ENCODE results near the gene FGF21. TPM values are rescaled to one million over a fixed set of nuclear protein-coding genes. Genes with fewer than 3 reads are reported as not detected.

The FGF21 gene
- total RNA-seq, 1 donor from 2014 or later: not detected

- H3K27ac Mint-ChIP-seq: peak overlapping the region; percentile 87
- DNase-seq (ENCODE audit: low spot score): peak; percentile 79
- peaks cover 7% of the 10 kb centered on the region for H3K4me1 Mint-ChIP-seq (ENCODE audit: low read depth)
- no peaks in the 10 kb centered on the region for H3K27me3 Mint-ChIP-seq (ENCODE audit: insufficient read depth)
- H3K36me3 Mint-ChIP-seq (ENCODE audit: low read depth): peaks cover 3% of the 10 kb centered on the region
- intact Hi-C loops (cut with micrococcal nuclease): loop anchor here (1.0 to 2.0 kb wide), 7 partner anchors 16 to 198 kb away; partner anchors contain the start of genes BCAT2, GYS1, NUCB1 and RUVBL2
- peak overlapping the region; percentile 89 for H3K4me3 Mint-ChIP-seq
- no peaks in the 10 kb centered on the region for H3K9me3 Mint-ChIP-seq
Measured at GRCh38 chr19:48795055-48795684, 39.8 kb downstream of the FGF21 start.

- H3K4me3 Mint-ChIP-seq: peak overlapping the region; percentile 89
- no peaks in the 10 kb centered on the region for H3K9me3 Mint-ChIP-seq
- intact Hi-C loops (cut with micrococcal nuclease): loop anchor here (1.0 to 2.0 kb wide), 7 partner anchors 16 to 198 kb away; partner anchors contain the start of genes BCAT2, GYS1, NUCB1 and RUVBL2
- H3K27me3 Mint-ChIP-seq (ENCODE audit: insufficient read depth): no peaks in the 10 kb centered on the region
- H3K4me1 Mint-ChIP-seq (ENCODE audit: low read depth): peaks cover 7% of the 10 kb centered on the region
- H3K36me3 Mint-ChIP-seq (ENCODE audit: low read depth): peaks cover 3% of the 10 kb centered on the region
- DNase-seq (ENCODE audit: low spot score): no peak
- H3K27ac Mint-ChIP-seq: peak overlapping the region; percentile 87
Measured at GRCh38 chr19:48795685-48796070, 40.4 kb downstream of the FGF21 start.

GRCh38 chr19:48796298-48797083 is 41.2 kb downstream of the FGF21 start:
- intact Hi-C loops (cut with micrococcal nuclease): no loop called here
- H3K9me3 Mint-ChIP-seq: no peaks in the 10 kb centered on the region
- H3K36me3 Mint-ChIP-seq (ENCODE audit: low read depth): peaks cover 3% of the 10 kb centered on the region
- H3K4me3 Mint-ChIP-seq: no peak overlapping the region
- no peaks in the 10 kb centered on the region for H3K27me3 Mint-ChIP-seq (ENCODE audit: insufficient read depth)
- DNase-seq (ENCODE audit: low spot score): no peak
- H3K27ac Mint-ChIP-seq: no peak overlapping the region
- peaks cover 7% of the 10 kb centered on the region for H3K4me1 Mint-ChIP-seq (ENCODE audit: low read depth)

- peak overlapping the region; percentile 9 for H3K4me3 Mint-ChIP-seq
- H3K27ac Mint-ChIP-seq: no peak overlapping the region
- intact Hi-C loops (cut with micrococcal nuclease): no loop called here
- no peak for DNase-seq (ENCODE audit: low spot score)
- H3K4me1 Mint-ChIP-seq (ENCODE audit: low read depth): peaks cover 7% of the 10 kb centered on the region
- no peaks in the 10 kb centered on the region for H3K9me3 Mint-ChIP-seq
- H3K27me3 Mint-ChIP-seq (ENCODE audit: insufficient read depth): no peaks in the 10 kb centered on the region
- peaks cover 4% of the 10 kb centered on the region for H3K36me3 Mint-ChIP-seq (ENCODE audit: low read depth)
Measured at GRCh38 chr19:48797103-48797502, 41.8 kb downstream of the FGF21 start.

GRCh38 chr19:48798937-48799336 is 43.6 kb downstream of the FGF21 start:
- peaks cover 7% of the 10 kb centered on the region for H3K4me1 Mint-ChIP-seq (ENCODE audit: low read depth)
- H3K9me3 Mint-ChIP-seq: no peaks in the 10 kb centered on the region
- H3K4me3 Mint-ChIP-seq: no peak overlapping the region
- H3K27ac Mint-ChIP-seq: no peak overlapping the region
- no peaks in the 10 kb centered on the region for H3K27me3 Mint-ChIP-seq (ENCODE audit: insufficient read depth)
- peaks cover 4% of the 10 kb centered on the region for H3K36me3 Mint-ChIP-seq (ENCODE audit: low read depth)
- no peak for DNase-seq (ENCODE audit: low spot score)
- intact Hi-C loops (cut with micrococcal nuclease): no loop called here

- no peak for DNase-seq (ENCODE audit: low spot score)
- intact Hi-C loops (cut with micrococcal nuclease): no loop called here
- no peak overlapping the region for H3K27ac Mint-ChIP-seq
- no peaks in the 10 kb centered on the region for H3K9me3 Mint-ChIP-seq
- H3K4me1 Mint-ChIP-seq (ENCODE audit: low read depth): peaks cover 7% of the 10 kb centered on the region
- peaks cover 2% of the 10 kb centered on the region for H3K36me3 Mint-ChIP-seq (ENCODE audit: low read depth)
- no peak overlapping the region for H3K4me3 Mint-ChIP-seq
- H3K27me3 Mint-ChIP-seq (ENCODE audit: insufficient read depth): no peaks in the 10 kb centered on the region
Measured at GRCh38 chr19:48799358-48800300, 44.3 kb downstream of the FGF21 start.

GRCh38 chr19:48802623-48803022 is 47.3 kb downstream of the FGF21 start:
- Mint-ChIP-seq H3K27me3 (ENCODE audit: insufficient read depth) (no peaks in the 10 kb centered on the region), H3K4me1 (ENCODE audit: low read depth) (no peaks in the 10 kb centered on the region), H3K36me3 (ENCODE audit: low read depth) (peaks cover 4% of the 10 kb centered on the region), H3K27ac (no peak overlapping the region), H3K4me3 (no peak overlapping the region), H3K9me3 (no peaks in the 10 kb centered on the region)
- no peak for DNase-seq (ENCODE audit: low spot score)
- intact Hi-C loops (cut with micrococcal nuclease): no loop called here

GRCh38 chr19:48804496-48804895 is 49.2 kb downstream of the FGF21 start:
- intact Hi-C loops (cut with micrococcal nuclease): no loop called here
- Mint-ChIP-seq H3K4me1 (ENCODE audit: low read depth) (peaks cover 14% of the 10 kb centered on the region), H3K27me3 (ENCODE audit: insufficient read depth) (no peaks in the 10 kb centered on the region), H3K27ac (no peak overlapping the region), H3K4me3 (no peak overlapping the region), H3K9me3 (no peaks in the 10 kb centered on the region), H3K36me3 (ENCODE audit: low read depth) (peaks cover 7% of the 10 kb centered on the region)
- no peak for DNase-seq (ENCODE audit: low spot score)

- no peak overlapping the region for H3K4me3 Mint-ChIP-seq
- H3K9me3 Mint-ChIP-seq: no peaks in the 10 kb centered on the region
- H3K27ac Mint-ChIP-seq: no peak overlapping the region
- no peak for DNase-seq (ENCODE audit: low spot score)
- no peaks in the 10 kb centered on the region for H3K27me3 Mint-ChIP-seq (ENCODE audit: insufficient read depth)
- peaks cover 23% of the 10 kb centered on the region for H3K4me1 Mint-ChIP-seq (ENCODE audit: low read depth)
- intact Hi-C loops (cut with micrococcal nuclease): no loop called here
- peaks cover 7% of the 10 kb centered on the region for H3K36me3 Mint-ChIP-seq (ENCODE audit: low read depth)
Measured at GRCh38 chr19:48805452-48805851, 50.1 kb downstream of the FGF21 start.

GRCh38 chr19:48806518-48806817 is 51.1 kb downstream of the FGF21 start:
- H3K36me3 Mint-ChIP-seq (ENCODE audit: low read depth): peaks cover 7% of the 10 kb centered on the region
- intact Hi-C loops (cut with micrococcal nuclease): no loop called here
- H3K4me3 Mint-ChIP-seq: no peak overlapping the region
- DNase-seq (ENCODE audit: low spot score): peak; percentile 39
- H3K27ac Mint-ChIP-seq: no peak overlapping the region
- H3K9me3 Mint-ChIP-seq: no peaks in the 10 kb centered on the region
- H3K4me1 Mint-ChIP-seq (ENCODE audit: low read depth): peaks cover 23% of the 10 kb centered on the region
- H3K27me3 Mint-ChIP-seq (ENCODE audit: insufficient read depth): peaks cover 2% of the 10 kb centered on the region

- Mint-ChIP-seq H3K4me1 (ENCODE audit: low read depth) (peaks cover 23% of the 10 kb centered on the region), H3K27me3 (ENCODE audit: insufficient read depth) (peaks cover 2% of the 10 kb centered on the region), H3K4me3 (no peak overlapping the region), H3K9me3 (no peaks in the 10 kb centered on the region), H3K36me3 (ENCODE audit: low read depth) (peaks cover 5% of the 10 kb centered on the region), H3K27ac (no peak overlapping the region)
- DNase-seq (ENCODE audit: low spot score): no peak
- intact Hi-C loops (cut with micrococcal nuclease): no loop called here
Measured at GRCh38 chr19:48806818-48807589, 51.7 kb downstream of the FGF21 start.

- peaks cover 2% of the 10 kb centered on the region for H3K27me3 Mint-ChIP-seq (ENCODE audit: insufficient read depth)
- peak overlapping the region; percentile 3 for H3K27ac Mint-ChIP-seq
Measured at GRCh38 chr19:48807590-48808308, 52.4 kb downstream of the FGF21 start.

More at GRCh38 chr19:48807590-48808308, 52.4 kb downstream of the FGF21 start:
- Mint-ChIP-seq H3K36me3 (ENCODE audit: low read depth) (peaks cover 5% of the 10 kb centered on the region), H3K4me3 (peak overlapping the region; percentile 68), H3K9me3 (no peaks in the 10 kb centered on the region), H3K4me1 (ENCODE audit: low read depth) (peaks cover 23% of the 10 kb centered on the region)
- no peak for DNase-seq (ENCODE audit: low spot score)
- intact Hi-C loops (cut with micrococcal nuclease): no loop called here

All from activated T-helper 1 cell treated with anti-CD3 and anti-CD28 coated beads, Interleukin-12 subunit alpha, Interleukin-12 subunit beta, Interleukin-2, Interleukin-4 antibody, amounts not matched to agents 30 ng/mL and 10 ng/mL and 1 ng/mL, durations not matched to agents 14 hours and 24 hours and 36 hours (primary cell).